ENCODE data around the gene PPP1R12A. TPM values are rescaled to one million over a fixed set of nuclear protein-coding genes. Genes with fewer than 3 reads are reported as not detected.

PPP1R12A gene
- total RNA-seq, 1 donor from 2014 or later, result 374 TPM

DNA sequence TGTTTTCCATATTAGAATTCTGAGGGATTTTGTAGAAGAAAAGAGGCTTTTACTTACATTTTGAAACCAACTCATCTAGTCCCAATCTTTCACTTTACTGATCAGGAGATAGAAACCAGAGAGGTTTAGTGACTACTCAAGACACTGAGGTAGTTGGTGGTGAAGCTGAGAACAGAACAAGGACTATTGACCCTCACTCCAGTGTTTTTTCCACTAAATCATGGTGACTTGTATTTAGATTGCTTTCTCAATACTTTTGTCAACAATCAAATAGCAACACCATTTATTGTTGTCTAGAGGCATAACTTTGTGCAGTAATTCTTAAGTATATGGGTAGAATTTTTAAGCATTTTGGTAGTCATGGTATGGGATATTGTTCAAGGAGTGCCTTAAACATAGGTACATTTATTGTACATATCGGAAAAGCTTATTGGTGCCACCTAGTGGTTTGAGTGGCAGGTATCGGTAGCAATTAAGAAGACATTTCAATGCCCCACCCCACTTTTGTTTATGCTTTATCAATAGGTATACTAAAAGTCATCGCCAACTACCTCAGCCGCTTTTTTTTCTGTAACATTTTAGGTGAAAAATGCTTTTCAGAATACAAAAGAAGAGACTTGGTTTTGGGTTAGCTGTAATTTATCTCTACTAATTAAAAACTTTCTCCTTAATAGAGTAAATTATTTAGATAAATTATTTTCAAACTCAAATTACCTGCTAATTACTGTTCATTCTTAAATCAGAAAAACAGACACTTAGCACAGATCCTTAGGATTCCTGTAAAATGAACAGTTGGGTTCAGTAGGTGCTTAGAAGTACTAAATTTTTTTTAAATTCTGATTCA, 196.8 kb downstream of the PPP1R12A start:
- H3K4me3 ChIP-seq, result no peak overlapping the region
- no peaks in the 10 kb centered on the region for H3K9me3 ChIP-seq
- H3K36me3 ChIP-seq, result no peaks in the 10 kb centered on the region
- TF ChIP-seq, protein P1, sequence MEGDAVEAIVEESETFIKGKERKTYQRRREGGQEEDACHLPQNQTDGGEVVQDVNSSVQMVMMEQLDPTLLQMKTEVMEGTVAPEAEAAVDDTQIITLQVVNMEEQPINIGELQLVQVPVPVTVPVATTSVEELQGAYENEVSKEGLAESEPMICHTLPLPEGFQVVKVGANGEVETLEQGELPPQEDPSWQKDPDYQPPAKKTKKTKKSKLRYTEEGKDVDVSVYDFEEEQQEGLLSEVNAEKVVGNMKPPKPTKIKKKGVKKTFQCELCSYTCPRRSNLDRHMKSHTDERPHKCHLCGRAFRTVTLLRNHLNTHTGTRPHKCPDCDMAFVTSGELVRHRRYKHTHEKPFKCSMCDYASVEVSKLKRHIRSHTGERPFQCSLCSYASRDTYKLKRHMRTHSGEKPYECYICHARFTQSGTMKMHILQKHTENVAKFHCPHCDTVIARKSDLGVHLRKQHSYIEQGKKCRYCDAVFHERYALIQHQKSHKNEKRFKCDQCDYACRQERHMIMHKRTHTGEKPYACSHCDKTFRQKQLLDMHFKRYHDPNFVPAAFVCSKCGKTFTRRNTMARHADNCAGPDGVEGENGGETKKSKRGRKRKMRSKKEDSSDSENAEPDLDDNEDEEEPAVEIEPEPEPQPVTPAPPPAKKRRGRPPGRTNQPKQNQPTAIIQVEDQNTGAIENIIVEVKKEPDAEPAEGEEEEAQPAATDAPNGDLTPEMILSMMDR (IDR thresholded peaks at IDR 0.05), result peak; percentile 39 to 67 (median 40)
- H3K27me3 ChIP-seq, result no peaks in the 10 kb centered on the region
- H3K4me1 ChIP-seq, result no peaks in the 10 kb centered on the region
- DNase-seq (ENCODE audit: low spot score in 2 of 2), result no peak
- intact Hi-C loops (cut with DNase I), result loop anchor here (2.0 to 5.0 kb wide), 5 partner anchors 46 to 449 kb away; partner anchors contain the start of gene PAWR
- no peak overlapping the region for H3K27ac ChIP-seq

DNA sequence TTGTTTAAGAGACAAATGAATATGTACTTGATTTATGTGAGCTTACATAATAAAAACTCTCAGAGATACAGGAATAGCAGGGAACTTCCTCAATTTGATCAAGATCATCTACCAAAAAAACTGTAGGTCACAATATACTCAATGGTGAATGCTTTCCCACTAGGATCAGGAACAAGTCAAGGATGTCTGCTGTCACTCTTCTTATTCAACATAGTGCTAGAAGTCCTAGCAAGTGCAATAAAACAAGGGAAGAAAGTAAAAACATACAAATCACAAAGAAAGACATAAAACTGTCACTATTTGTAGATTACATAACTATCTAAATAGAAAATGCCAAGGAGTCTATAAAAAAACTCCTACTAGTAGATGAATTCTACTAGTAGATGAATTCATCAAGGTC, 202.3 kb downstream of the PPP1R12A start:
- H3K27ac ChIP-seq, result no peak overlapping the region
- DNase-seq (ENCODE audit: low spot score in 2 of 2), result no peak
- H3K36me3 ChIP-seq, result no peaks in the 10 kb centered on the region
- no peaks in the 10 kb centered on the region for H3K9me3 ChIP-seq
- intact Hi-C loops (cut with DNase I), result no loop called here
- H3K4me3 ChIP-seq, result no peak overlapping the region
- no peaks in the 10 kb centered on the region for H3K27me3 ChIP-seq
- no peaks in the 10 kb centered on the region for H3K4me1 ChIP-seq
- TF ChIP-seq, protein P1 (IDR thresholded peaks at IDR 0.05), result no peak

DNA sequence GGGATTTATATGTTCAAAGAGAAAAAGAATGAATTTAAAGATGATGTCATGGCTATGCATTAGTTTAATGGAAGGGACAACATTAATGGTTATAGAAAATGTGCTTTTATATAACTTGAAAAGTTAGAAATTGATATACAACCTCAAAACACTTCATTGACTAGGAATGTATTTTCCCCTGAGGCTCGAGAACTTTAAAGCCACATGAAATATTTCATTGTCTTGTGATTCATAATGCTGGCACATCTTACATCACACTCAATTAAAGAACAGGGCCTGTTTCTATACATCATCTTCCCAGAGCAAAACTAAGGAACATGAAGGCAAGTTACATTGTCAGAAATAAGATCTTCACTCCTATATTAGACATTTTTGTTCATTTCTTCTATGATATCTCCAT, 208.9 kb downstream of the PPP1R12A start:
- TF ChIP-seq, protein P1 (IDR thresholded peaks at IDR 0.05), result no peak
- H3K36me3 ChIP-seq, result no peaks in the 10 kb centered on the region
- intact Hi-C loops (cut with DNase I), result no loop called here
- no peak overlapping the region for H3K4me3 ChIP-seq
- H3K9me3 ChIP-seq, result no peaks in the 10 kb centered on the region
- no peaks in the 10 kb centered on the region for H3K27me3 ChIP-seq
- no peak overlapping the region for H3K27ac ChIP-seq
- no peak for DNase-seq (ENCODE audit: low spot score in 2 of 2)
- no peaks in the 10 kb centered on the region for H3K4me1 ChIP-seq

Other genes with a start within 250 kb of the PPP1R12A start
- 75.4 TPM for gene PAWR, start 244.1 kb downstream of the PPP1R12A start, total RNA-seq
- not detected for gene OTOGL, start 164.4 kb upstream of the PPP1R12A start, total RNA-seq